ENCODE data around the gene MPRIP.

MPRIP gene

DNA sequence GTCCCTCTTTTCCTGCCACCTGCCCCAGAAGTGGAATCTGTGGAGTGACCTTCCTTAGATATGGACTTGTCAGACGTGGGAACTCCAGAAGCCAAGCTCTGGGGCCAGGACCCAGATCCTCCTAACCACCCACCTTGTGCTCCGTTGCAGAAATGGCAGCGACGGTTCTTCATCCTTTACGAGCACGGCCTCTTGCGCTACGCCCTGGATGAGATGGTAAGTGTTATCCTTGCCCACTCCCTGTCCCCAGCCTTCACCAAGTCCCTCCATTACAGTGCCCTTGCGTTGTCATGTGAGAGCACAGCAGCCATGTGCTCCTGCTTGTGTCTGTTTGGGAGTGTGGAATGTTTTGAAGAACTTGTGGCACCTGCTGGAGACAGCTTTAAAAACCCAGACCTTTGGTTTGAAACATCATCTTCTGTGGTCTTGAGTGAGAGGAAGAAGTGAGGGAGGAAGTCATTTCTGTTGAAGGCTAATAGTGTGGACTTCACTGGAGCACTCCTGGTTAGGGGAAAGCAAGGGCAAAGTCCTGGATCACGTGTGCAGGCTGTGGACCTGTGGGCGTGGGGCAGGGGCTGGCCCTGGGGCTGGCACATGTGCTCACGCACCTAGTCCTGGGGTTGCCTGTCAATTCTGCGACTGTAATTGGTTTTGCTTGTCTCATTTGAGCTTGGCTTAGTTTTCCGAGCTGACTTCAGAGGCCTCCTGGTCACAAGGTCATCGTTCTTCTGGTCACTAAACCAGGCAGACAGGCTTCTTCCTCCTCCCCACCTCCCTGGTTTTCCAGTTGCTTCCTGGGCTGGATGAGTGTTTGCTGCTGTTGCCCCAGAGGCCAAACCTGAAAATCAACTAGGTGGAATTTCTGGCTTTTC lies 35.8 kb downstream of the MPRIP start (continued):
- TF ChIP-seq, protein P1, sequence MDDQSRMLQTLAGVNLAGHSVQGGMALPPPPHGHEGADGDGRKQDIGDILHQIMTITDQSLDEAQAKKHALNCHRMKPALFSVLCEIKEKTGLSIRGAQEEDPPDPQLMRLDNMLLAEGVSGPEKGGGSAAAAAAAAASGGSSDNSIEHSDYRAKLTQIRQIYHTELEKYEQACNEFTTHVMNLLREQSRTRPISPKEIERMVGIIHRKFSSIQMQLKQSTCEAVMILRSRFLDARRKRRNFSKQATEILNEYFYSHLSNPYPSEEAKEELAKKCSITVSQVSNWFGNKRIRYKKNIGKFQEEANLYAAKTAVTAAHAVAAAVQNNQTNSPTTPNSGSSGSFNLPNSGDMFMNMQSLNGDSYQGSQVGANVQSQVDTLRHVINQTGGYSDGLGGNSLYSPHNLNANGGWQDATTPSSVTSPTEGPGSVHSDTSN (CRISPR knock-in tag; IDR thresholded peaks at IDR 0.05): no peak
- TF ChIP-seq YY1 (tag by site-specific recombination; IDR thresholded peaks at IDR 0.05) (no peak), KLF1 (tag by site-specific recombination; IDR thresholded peaks at IDR 0.05) (no peak), SCRT1 (tag by site-specific recombination; IDR thresholded peaks at IDR 0.05; ENCODE audit: borderline replicate concordance) (no peak), ZNF555 (tag by site-specific recombination; conservative IDR thresholded peaks at IDR 0.05) (no peak)

DNA sequence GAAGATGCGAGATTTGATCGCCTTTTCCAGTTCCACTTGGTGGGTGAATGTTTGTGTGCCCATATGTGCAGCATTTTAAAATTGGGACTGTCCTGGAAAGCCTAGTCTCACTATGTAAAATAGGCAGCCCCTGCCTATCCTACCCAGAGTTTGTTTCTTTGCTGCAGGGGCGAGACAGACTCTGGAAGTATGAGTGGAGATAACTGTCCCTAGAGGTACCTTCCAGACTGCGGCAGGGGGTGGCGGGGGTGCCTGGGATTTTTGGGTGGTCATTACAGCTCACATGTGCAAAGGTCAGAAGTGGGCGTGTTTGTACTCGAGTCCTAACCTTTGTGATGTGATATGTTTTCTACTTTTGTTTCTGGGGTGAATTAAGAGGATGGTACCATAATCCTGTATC lies 36.6 kb downstream of the MPRIP start:
- ChIA-PET POLR2A (no interaction called here), CTCF (no interaction called here)
- Histone ChIP-seq H3K27ac (ENCODE audit: extremely low read depth, low read depth, low read length) (no peak overlapping the region), H3K4me3 (ENCODE audit: low read depth, low read length) (no peak overlapping the region), H3K36me3 (ENCODE audit: control insufficient read depth in 2 of 2, insufficient read depth in 1 of 2, low read length in 2 of 2) (peaks cover 7 to 66% of the 10 kb centered on the region in 2 experiments), H3K4me1 (ENCODE audit: control insufficient read depth, insufficient read depth, low read length) (no peaks in the 10 kb centered on the region), H3K9me3 (ENCODE audit: control insufficient read depth, insufficient read depth, low read depth, low read length) (no peaks in the 10 kb centered on the region)
- TF ChIP-seq ZNF350 (tag by site-specific recombination; IDR thresholded peaks at IDR 0.05): no peak
- no peak for TF ChIP-seq PRDM1 (tag by site-specific recombination; IDR thresholded peaks at IDR 0.05)
- no peak for TF ChIP-seq HOXC10 (CRISPR knock-in tag; IDR thresholded peaks at IDR 0.05)
- TF ChIP-seq ZNF510 (tag by site-specific recombination; IDR thresholded peaks at IDR 0.05; ENCODE audit: insufficient replicate concordance): no peak
- no peak for TF ChIP-seq ZNF548 (tag by site-specific recombination; IDR thresholded peaks at IDR 0.05)
- no peak for TF ChIP-seq ZNF558 (tag by site-specific recombination; IDR thresholded peaks at IDR 0.05)
- no peak for TF ChIP-seq HOXA7 (CRISPR knock-in tag; IDR thresholded peaks at IDR 0.05; ENCODE audit: borderline replicate concordance)
- no peak for TF ChIP-seq ZNF24 (tag by site-specific recombination; IDR thresholded peaks at IDR 0.05)
- TF ChIP-seq, protein P2, sequence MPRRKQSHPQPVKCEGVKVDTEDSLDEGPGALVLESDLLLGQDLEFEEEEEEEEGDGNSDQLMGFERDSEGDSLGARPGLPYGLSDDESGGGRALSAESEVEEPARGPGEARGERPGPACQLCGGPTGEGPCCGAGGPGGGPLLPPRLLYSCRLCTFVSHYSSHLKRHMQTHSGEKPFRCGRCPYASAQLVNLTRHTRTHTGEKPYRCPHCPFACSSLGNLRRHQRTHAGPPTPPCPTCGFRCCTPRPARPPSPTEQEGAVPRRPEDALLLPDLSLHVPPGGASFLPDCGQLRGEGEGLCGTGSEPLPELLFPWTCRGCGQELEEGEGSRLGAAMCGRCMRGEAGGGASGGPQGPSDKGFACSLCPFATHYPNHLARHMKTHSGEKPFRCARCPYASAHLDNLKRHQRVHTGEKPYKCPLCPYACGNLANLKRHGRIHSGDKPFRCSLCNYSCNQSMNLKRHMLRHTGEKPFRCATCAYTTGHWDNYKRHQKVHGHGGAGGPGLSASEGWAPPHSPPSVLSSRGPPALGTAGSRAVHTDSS (tag by site-specific recombination; IDR thresholded peaks at IDR 0.05): no peak
- TF ChIP-seq ZNF629 (tag by site-specific recombination; IDR thresholded peaks at IDR 0.05): no peak
- TF ChIP-seq ZNF37A (tag by site-specific recombination; IDR thresholded peaks at IDR 0.05): no peak
- TF ChIP-seq ZNF19 (tag by site-specific recombination; IDR thresholded peaks at IDR 0.05; ENCODE audit: low read depth): no peak
- TF ChIP-seq TRIM28 (IDR thresholded peaks at IDR 0.05; ENCODE audit: borderline replicate concordance, low read length): no peak
- no peak for TF ChIP-seq ZNF561 (tag by site-specific recombination; IDR thresholded peaks at IDR 0.05; ENCODE audit: borderline replicate concordance)
- no peak for TF ChIP-seq TCF7L2 (IDR thresholded peaks at IDR 0.05; ENCODE audit: borderline replicate concordance, low read depth, low read length)
- TF ChIP-seq, protein P3, sequence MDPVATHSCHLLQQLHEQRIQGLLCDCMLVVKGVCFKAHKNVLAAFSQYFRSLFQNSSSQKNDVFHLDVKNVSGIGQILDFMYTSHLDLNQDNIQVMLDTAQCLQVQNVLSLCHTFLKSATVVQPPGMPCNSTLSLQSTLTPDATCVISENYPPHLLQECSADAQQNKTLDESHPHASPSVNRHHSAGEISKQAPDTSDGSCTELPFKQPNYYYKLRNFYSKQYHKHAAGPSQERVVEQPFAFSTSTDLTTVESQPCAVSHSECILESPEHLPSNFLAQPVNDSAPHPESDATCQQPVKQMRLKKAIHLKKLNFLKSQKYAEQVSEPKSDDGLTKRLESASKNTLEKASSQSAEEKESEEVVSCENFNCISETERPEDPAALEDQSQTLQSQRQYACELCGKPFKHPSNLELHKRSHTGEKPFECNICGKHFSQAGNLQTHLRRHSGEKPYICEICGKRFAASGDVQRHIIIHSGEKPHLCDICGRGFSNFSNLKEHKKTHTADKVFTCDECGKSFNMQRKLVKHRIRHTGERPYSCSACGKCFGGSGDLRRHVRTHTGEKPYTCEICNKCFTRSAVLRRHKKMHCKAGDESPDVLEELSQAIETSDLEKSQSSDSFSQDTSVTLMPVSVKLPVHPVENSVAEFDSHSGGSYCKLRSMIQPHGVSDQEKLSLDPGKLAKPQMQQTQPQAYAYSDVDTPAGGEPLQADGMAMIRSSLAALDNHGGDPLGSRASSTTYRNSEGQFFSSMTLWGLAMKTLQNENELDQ (tag by site-specific recombination; IDR thresholded peaks at IDR 0.05; ENCODE audit: low read depth): no peak
- TF ChIP-seq ZNF341 (tag by site-specific recombination; IDR thresholded peaks at IDR 0.05; ENCODE audit: low read depth): no peak
- no peak for TF ChIP-seq ZNF600 (tag by site-specific recombination; IDR thresholded peaks at IDR 0.05)
